Activated naive CD4-positive, alpha-beta T cell treated with anti-CD3 and anti-CD28 coated beads for 36 hours (primary cell): Measurements from ENCODE around the gene FBXO9. TPM values are rescaled to one million over a fixed set of nuclear protein-coding genes. Genes with fewer than 3 reads are reported as not detected.
A peak's percentile ranks its signal among the peaks of the same experiment; 100 is the strongest.

Source experiments
- CTCF ChIA-PET: fragments of 350-600 bp; sonication (Branson Sonifier 250); formaldehyde crosslinking; loops from one replicate; lab custom pipeline; 2021; ENCODE audit warnings: antibody characterized with exemption; lab: Charles Lee
- DNase-seq: peaks from one replicate; pipeline ENCODE4 v3.0.0-alpha.2; 2020
- H3K27ac Mint-ChIP-seq: one replicate; pipeline ENCODE4 v1.8.0; 2021; ENCODE audit warnings: mild to moderate bottlenecking, mixed read lengths
- H3K27me3 Mint-ChIP-seq: one replicate; pipeline ENCODE4 v1.8.0; 2021; ENCODE audit warnings: low read depth, mixed read lengths
- H3K36me3 Mint-ChIP-seq: one replicate; pipeline ENCODE4 v1.8.0; 2021; ENCODE audit warnings: low read depth, mixed read lengths
- H3K4me1 Mint-ChIP-seq: one replicate; pipeline ENCODE4 v1.8.0; 2021; ENCODE audit warnings: low read depth, mixed read lengths
- H3K4me3 Mint-ChIP-seq: one replicate; pipeline ENCODE4 v1.8.0; 2021; ENCODE audit warnings: mild to moderate bottlenecking, moderate library complexity, mixed read lengths
- H3K9me3 Mint-ChIP-seq: one replicate; pipeline ENCODE4 v1.8.0; 2021; ENCODE audit warnings: mixed read lengths
- intact Hi-C: fragments of 100-400 bp; cut with micrococcal nuclease; formaldehyde crosslinking; loops from one replicate; pipeline ENCODE4 v1.15.1; 2023
- total RNA-seq, 2 experiments: library from RNA; stranded (reverse); gene quantifications; one replicate each; pipeline ENCODE4 v1.2.3, GENCODE V29; 2021

The FBXO9 gene
- total RNA-seq, 2 experiments from 2014 or later = 40.6 to 45.0 TPM

GRCh38 chr6:53033764-53034163 lies 31.4 kb upstream of the FBXO9 start:
- Mint-ChIP-seq H3K36me3 (peaks cover 14% of the 10 kb centered on the region), H3K4me1 (peaks cover 2% of the 10 kb centered on the region), H3K27ac (no peak overlapping the region), H3K27me3 (no peaks in the 10 kb centered on the region), H3K9me3 (no peaks in the 10 kb centered on the region), H3K4me3 (no peak overlapping the region)
- CTCF ChIA-PET = interaction anchor here (0.9 kb wide), 1 partner anchor 125 kb away, joined by 3 read pairs; no protein-coding TSS in a partner anchor
- intact Hi-C loops = no loop called here
- DNase-seq = no peak

GRCh38 chr6:53035549-53036213 lies 29.5 kb upstream of the FBXO9 start:
- CTCF ChIA-PET = no interaction called here
- no peaks in the 10 kb centered on the region for H3K4me1 Mint-ChIP-seq

GRCh38 chr6:53038141-53038540 lies 27.1 kb upstream of the FBXO9 start:
- no peak overlapping the region for H3K4me3 Mint-ChIP-seq
- no peaks in the 10 kb centered on the region for H3K4me1 Mint-ChIP-seq
- peaks cover 23% of the 10 kb centered on the region for H3K36me3 Mint-ChIP-seq
- intact Hi-C loops = no loop called here
- no peaks in the 10 kb centered on the region for H3K27me3 Mint-ChIP-seq
- H3K9me3 Mint-ChIP-seq = no peaks in the 10 kb centered on the region
- CTCF ChIA-PET = no interaction called here
- DNase-seq = no peak
- H3K27ac Mint-ChIP-seq = no peak overlapping the region

More at GRCh38 chr6:53035549-53036213, 29.5 kb upstream of the FBXO9 start:
- no peaks in the 10 kb centered on the region for H3K27me3 Mint-ChIP-seq
- H3K4me3 Mint-ChIP-seq = no peak overlapping the region
- no peaks in the 10 kb centered on the region for H3K9me3 Mint-ChIP-seq
- no peak for DNase-seq
- H3K27ac Mint-ChIP-seq = no peak overlapping the region
- H3K36me3 Mint-ChIP-seq = peaks cover 23% of the 10 kb centered on the region
- intact Hi-C loops = no loop called here

GRCh38 chr6:53038596-53038995 lies 26.6 kb upstream of the FBXO9 start:
- DNase-seq = no peak
- Mint-ChIP-seq H3K9me3 (no peaks in the 10 kb centered on the region), H3K36me3 (peaks cover 23% of the 10 kb centered on the region), H3K27me3 (no peaks in the 10 kb centered on the region), H3K4me1 (no peaks in the 10 kb centered on the region), H3K27ac (no peak overlapping the region), H3K4me3 (no peak overlapping the region)
- intact Hi-C loops = no loop called here
- CTCF ChIA-PET = no interaction called here

DNA sequence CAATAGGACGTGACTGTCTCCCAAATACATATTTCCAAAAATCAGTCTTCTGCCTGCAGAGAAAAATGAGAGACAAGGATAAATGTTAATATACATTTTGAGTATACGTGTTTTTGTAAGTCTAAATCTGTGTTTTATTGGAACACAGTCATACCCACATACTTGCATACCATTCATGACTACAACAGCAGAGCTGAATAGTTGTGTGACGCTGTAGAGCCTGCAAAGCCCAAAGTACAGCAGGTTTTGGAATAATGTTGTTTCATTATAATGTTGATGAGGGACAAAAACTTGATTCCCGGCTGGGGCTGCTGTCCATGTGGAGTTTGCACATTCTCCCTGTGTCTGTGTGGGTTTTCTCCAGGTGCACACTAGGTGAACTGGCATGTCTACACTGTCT lies 23.8 kb upstream of the FBXO9 start:
- peaks cover 15% of the 10 kb centered on the region for H3K36me3 Mint-ChIP-seq
- intact Hi-C loops = no loop called here
- CTCF ChIA-PET = no interaction called here
- H3K4me1 Mint-ChIP-seq = no peaks in the 10 kb centered on the region
- H3K27me3 Mint-ChIP-seq = no peaks in the 10 kb centered on the region
- no peaks in the 10 kb centered on the region for H3K9me3 Mint-ChIP-seq
- H3K27ac Mint-ChIP-seq = no peak overlapping the region
- DNase-seq = no peak
- no peak overlapping the region for H3K4me3 Mint-ChIP-seq

DNA sequence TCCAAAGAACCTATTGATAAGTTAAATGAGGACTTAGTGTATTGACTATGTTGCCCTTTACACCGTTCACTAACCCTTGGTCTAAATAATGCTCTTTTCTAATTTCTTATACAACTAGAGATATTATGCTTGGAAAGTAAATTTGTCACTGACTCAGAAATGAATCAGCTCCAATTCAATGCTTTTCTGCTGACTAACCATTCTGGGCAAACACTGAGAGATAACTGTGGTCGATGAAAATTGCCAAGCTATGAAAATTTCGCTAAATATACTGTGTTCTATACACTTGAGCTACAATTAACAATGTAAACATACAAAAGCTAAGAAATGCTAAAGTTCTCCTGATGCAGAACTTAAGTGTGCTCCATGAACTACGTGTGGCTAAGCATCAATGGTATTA lies 23.1 kb upstream of the FBXO9 start:
- no peaks in the 10 kb centered on the region for H3K4me1 Mint-ChIP-seq

DNA sequence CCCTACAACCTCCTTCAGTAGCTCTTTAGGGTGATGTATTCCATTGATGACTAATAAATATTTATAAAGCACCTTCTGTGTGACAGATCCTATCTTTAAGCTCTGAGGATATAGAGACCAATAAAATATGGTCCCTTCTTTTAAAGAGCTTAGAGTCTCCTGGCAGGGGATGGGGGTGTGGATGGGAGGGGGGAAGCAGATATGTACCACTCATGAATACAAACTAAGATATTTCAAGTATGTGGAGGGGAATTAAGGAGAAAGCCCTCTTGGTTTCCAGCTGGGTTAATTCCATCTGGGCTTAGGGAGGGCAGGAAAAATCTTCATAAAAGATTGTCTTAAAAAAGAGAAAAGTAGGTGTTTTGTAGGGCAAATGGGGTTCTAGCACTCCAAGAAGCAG lies 21.6 kb upstream of the FBXO9 start:
- intact Hi-C loops = no loop called here
- CTCF ChIA-PET = interaction anchor here (1.0 kb wide), 1 partner anchor 48 kb away, joined by 3 read pairs; the partner anchor contains the start of gene GSTA4
- peaks cover 11% of the 10 kb centered on the region for H3K4me1 Mint-ChIP-seq

More for the DNA sequence above, 23.1 kb upstream of the FBXO9 start:
- Mint-ChIP-seq H3K27me3 (no peaks in the 10 kb centered on the region), H3K4me3 (no peak overlapping the region), H3K9me3 (no peaks in the 10 kb centered on the region), H3K36me3 (peaks cover 13% of the 10 kb centered on the region), H3K27ac (no peak overlapping the region)
- CTCF ChIA-PET = interaction anchor here (0.5 to 0.6 kb wide), 2 partner anchors 49 to 66 kb away, joined by 3 to 5 read pairs; no protein-coding TSS in a partner anchor
- intact Hi-C loops = no loop called here
- no peak for DNase-seq

DNA sequence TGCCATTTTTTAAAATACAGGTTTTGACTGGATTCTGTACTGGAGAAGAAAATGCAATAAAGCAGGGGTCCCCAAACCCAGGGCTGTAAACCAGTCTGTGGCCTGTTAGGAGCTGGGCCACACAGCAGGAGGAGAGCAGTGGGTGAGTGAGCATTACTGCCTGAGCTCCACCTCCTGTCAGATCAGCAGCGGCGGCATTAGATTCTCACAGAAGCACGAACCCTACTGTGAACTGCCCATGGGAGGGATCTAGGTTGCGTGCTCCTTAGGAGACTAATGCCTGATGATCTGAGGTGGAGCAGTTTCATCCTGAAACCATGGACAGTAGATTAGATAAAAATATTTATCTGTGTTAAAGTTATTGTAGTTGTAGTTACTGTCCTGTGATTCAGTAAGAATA lies 21.1 kb upstream of the FBXO9 start:
- DNase-seq = no peak
- no peak overlapping the region for H3K4me3 Mint-ChIP-seq
- no peaks in the 10 kb centered on the region for H3K27me3 Mint-ChIP-seq
- CTCF ChIA-PET = interaction anchor here (1.0 kb wide), 1 partner anchor 49 kb away, joined by 3 read pairs; the partner anchor contains the start of gene GSTA4
- peaks cover 11% of the 10 kb centered on the region for H3K36me3 Mint-ChIP-seq
- H3K27ac Mint-ChIP-seq = no peak overlapping the region
- H3K4me1 Mint-ChIP-seq = peaks cover 16% of the 10 kb centered on the region
- no peaks in the 10 kb centered on the region for H3K9me3 Mint-ChIP-seq
- intact Hi-C loops = no loop called here

More for the DNA sequence above, 21.6 kb upstream of the FBXO9 start:
- Mint-ChIP-seq H3K4me3 (no peak overlapping the region), H3K36me3 (peaks cover 13% of the 10 kb centered on the region), H3K9me3 (no peaks in the 10 kb centered on the region), H3K27ac (no peak overlapping the region), H3K27me3 (no peaks in the 10 kb centered on the region)
- no peak for DNase-seq

GRCh38 chr6:53044572-53044971 lies 20.6 kb upstream of the FBXO9 start:
- no peak overlapping the region for H3K4me3 Mint-ChIP-seq
- intact Hi-C loops = no loop called here
- H3K27ac Mint-ChIP-seq = no peak overlapping the region
- no peaks in the 10 kb centered on the region for H3K9me3 Mint-ChIP-seq
- peaks cover 20% of the 10 kb centered on the region for H3K4me1 Mint-ChIP-seq
- no peak for DNase-seq
- CTCF ChIA-PET = no interaction called here
- H3K36me3 Mint-ChIP-seq = peaks cover 7% of the 10 kb centered on the region
- no peaks in the 10 kb centered on the region for H3K27me3 Mint-ChIP-seq

DNA sequence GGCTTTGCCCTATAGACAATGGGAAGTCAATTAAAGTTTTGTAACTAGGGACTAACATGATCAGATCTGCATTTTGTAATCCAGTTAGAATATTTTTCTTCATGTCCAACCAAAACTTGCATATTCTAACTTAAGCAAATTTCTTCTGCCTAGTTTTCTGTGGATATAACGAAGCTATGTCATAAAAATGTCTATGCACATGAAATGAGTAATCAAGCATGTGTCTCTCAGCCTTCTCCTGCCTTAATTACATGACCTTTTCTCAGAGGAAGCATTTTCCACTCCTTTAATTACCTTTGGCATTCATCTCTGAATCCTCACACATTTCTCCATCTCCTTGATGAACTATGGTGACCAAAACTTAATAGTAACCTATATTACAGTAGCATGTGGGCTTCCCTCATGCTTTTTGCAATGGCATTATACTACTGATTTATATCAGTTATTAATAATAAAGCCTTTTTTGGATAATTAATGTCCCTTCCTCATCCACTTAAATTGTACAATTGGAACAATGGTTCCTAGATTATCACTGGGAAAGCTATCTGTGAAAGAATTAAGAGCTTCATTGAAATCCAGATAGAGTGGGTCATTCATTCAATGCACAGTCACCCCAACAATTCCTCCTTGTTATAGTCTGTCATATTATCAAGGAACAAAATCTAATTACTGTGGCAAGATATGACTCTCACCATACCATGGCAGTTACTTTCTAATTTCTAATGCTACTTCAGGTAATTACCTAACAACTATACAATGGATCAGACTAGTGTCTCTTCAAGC lies 19.1 kb upstream of the FBXO9 start:
- H3K4me1 Mint-ChIP-seq = peaks cover 20% of the 10 kb centered on the region
- intact Hi-C loops = no loop called here
- no peaks in the 10 kb centered on the region for H3K27me3 Mint-ChIP-seq
- no peak overlapping the region for H3K27ac Mint-ChIP-seq
- H3K4me3 Mint-ChIP-seq = no peak overlapping the region
- CTCF ChIA-PET = no interaction called here
- no peak for DNase-seq
- H3K9me3 Mint-ChIP-seq = no peaks in the 10 kb centered on the region
- no peaks in the 10 kb centered on the region for H3K36me3 Mint-ChIP-seq

- DNase-seq = peak; percentile 15
- H3K4me1 Mint-ChIP-seq = peaks cover 20% of the 10 kb centered on the region
- peaks cover 4% of the 10 kb centered on the region for H3K36me3 Mint-ChIP-seq
- H3K27ac Mint-ChIP-seq = no peak overlapping the region
- CTCF ChIA-PET = interaction anchor here (1.0 to 1.2 kb wide), 2 partner anchors 15 to 53 kb away, joined by 3 to 4 read pairs; partner anchors contain the start of gene GSTA4
- no peaks in the 10 kb centered on the region for H3K9me3 Mint-ChIP-seq
- intact Hi-C loops = no loop called here
- no peak overlapping the region for H3K4me3 Mint-ChIP-seq
- H3K27me3 Mint-ChIP-seq = no peaks in the 10 kb centered on the region
These were observed 16.6 kb upstream of the FBXO9 start for GRCh38 chr6:53048431-53049195.

GRCh38 chr6:53049415-53049814 lies 15.8 kb upstream of the FBXO9 start:
- H3K9me3 Mint-ChIP-seq = no peaks in the 10 kb centered on the region
- H3K4me3 Mint-ChIP-seq = no peak overlapping the region
- H3K27ac Mint-ChIP-seq = no peak overlapping the region
- peaks cover 4% of the 10 kb centered on the region for H3K36me3 Mint-ChIP-seq
- no peaks in the 10 kb centered on the region for H3K27me3 Mint-ChIP-seq
- CTCF ChIA-PET = interaction anchor here (1.0 to 1.2 kb wide), 2 partner anchors 14 to 54 kb away, joined by 3 to 4 read pairs; partner anchors contain the start of gene GSTA4
- peaks cover 24% of the 10 kb centered on the region for H3K4me1 Mint-ChIP-seq
- no peak for DNase-seq
- intact Hi-C loops = no loop called here
